H9 (cell line): Measurements from ENCODE around the gene OR56B1. TPM values are rescaled to one million over a fixed set of nuclear protein-coding genes. Genes with fewer than 3 reads are reported as not detected.

Experiments
- DNase-seq: peaks from one replicate; pipeline ENCODE4 v3.0.0-alpha.2; 2017
- H2AFZ ChIP-seq: one replicate; pipeline ENCODE4 v1.6.1; 2013; ENCODE audit warnings: mild to moderate bottlenecking, low read length, control low read depth, moderate library complexity
- H2AK5ac ChIP-seq: 2 replicates; pipeline ENCODE4 v1.6.1; 2013; ENCODE audit warnings: low read length, control low read depth, mixed read lengths; ENCODE audit not compliant: insufficient read length
- H2BK120ac ChIP-seq: one replicate; pipeline ENCODE4 v1.6.1; 2013; ENCODE audit warnings: low read depth, mild to moderate bottlenecking, low read length, control low read depth, inconsistent platforms; ENCODE audit not compliant: poor library complexity, severe bottlenecking
- H2BK12ac ChIP-seq: 2 replicates; pipeline ENCODE4 v1.6.1; 2013; ENCODE audit warnings: low read length, control low read depth, mixed read lengths, low read depth; ENCODE audit not compliant: insufficient read length
- H2BK15ac ChIP-seq: 2 replicates; pipeline ENCODE4 v1.6.1; 2013; ENCODE audit warnings: low read depth, low read length, control low read depth
- H2BK20ac ChIP-seq: one replicate; pipeline ENCODE4 v1.6.1; 2013; ENCODE audit warnings: low read depth, mild to moderate bottlenecking, low read length, control low read depth, inconsistent platforms; ENCODE audit not compliant: poor library complexity, severe bottlenecking
- H2BK5ac ChIP-seq: 2 replicates; pipeline ENCODE4 v1.6.1; 2013; ENCODE audit warnings: low read length, control low read depth, mixed read lengths; ENCODE audit not compliant: insufficient read length
- H3K14ac ChIP-seq: 2 replicates; pipeline ENCODE4 v1.6.1; 2013; ENCODE audit warnings: low read length, control low read depth; ENCODE audit not compliant: insufficient read depth
- H3K18ac ChIP-seq: 2 replicates; pipeline ENCODE4 v1.6.1; 2013; ENCODE audit warnings: low read depth, mild to moderate bottlenecking, mixed read lengths, low read length, control low read depth; ENCODE audit not compliant: insufficient read length
- H3K23ac ChIP-seq: 2 replicates; pipeline ENCODE4 v1.6.1; 2013; ENCODE audit warnings: low read length, control low read depth, mixed read lengths, low read depth; ENCODE audit not compliant: insufficient read length
- H3K23me2 ChIP-seq: 2 replicates; pipeline ENCODE4 v1.6.1; 2013; ENCODE audit warnings: low read depth, mild to moderate bottlenecking, mixed read lengths, low read length, control low read depth; ENCODE audit not compliant: insufficient read length, poor library complexity, severe bottlenecking
- H3K27ac ChIP-seq: 2 replicates; pipeline ENCODE4 v1.5.1; 2013; ENCODE audit warnings: low read length, control low read depth, mixed read lengths, low read depth; ENCODE audit not compliant: insufficient read length
- H3K27me3 ChIP-seq: 2 replicates; pipeline ENCODE4 v1.6.1; 2013; ENCODE audit warnings: low read length, control low read depth, inconsistent platforms; ENCODE audit not compliant: insufficient read depth
- H3K4ac ChIP-seq: 2 replicates; pipeline ENCODE4 v1.6.1; 2013; ENCODE audit warnings: low read depth, mild to moderate bottlenecking, control low read depth, inconsistent platforms, low read length, moderate library complexity
- H3K4me1 ChIP-seq: 2 replicates; pipeline ENCODE4 v1.6.1; 2013; ENCODE audit warnings: low read length, control low read depth, inconsistent platforms; ENCODE audit not compliant: insufficient read depth
- H3K4me2 ChIP-seq: 2 replicates; pipeline ENCODE4 v1.6.1; 2013; ENCODE audit warnings: low read length, control low read depth, mixed read lengths; ENCODE audit not compliant: insufficient read length, insufficient read depth
- H3K56ac ChIP-seq: 2 replicates; pipeline ENCODE4 v1.6.1; 2013; ENCODE audit warnings: low read depth, mild to moderate bottlenecking, mixed read lengths, low read length, control low read depth; ENCODE audit not compliant: insufficient read length
- H3K79me1 ChIP-seq: 2 replicates; pipeline ENCODE4 v1.6.1; 2013; ENCODE audit warnings: low read depth, mild to moderate bottlenecking, moderate library complexity, low read length, control low read depth, inconsistent platforms; ENCODE audit not compliant: insufficient read depth, poor library complexity, severe bottlenecking
- H3K79me2 ChIP-seq: 2 replicates; pipeline ENCODE4 v1.6.1; 2013; ENCODE audit warnings: low read length, control low read depth, inconsistent platforms; ENCODE audit not compliant: insufficient read depth
- H3K9ac ChIP-seq: 2 replicates; pipeline ENCODE4 v1.6.1; 2013; ENCODE audit warnings: low read length, control low read depth, mixed read lengths; ENCODE audit not compliant: insufficient read length; ENCODE audit errors: extremely low read depth
- H3K9me3 ChIP-seq: one replicate; pipeline ENCODE4 v1.6.1; 2013; ENCODE audit warnings: low read depth, low read length, inconsistent platforms; ENCODE audit not compliant: control insufficient read depth
- H3T11ph ChIP-seq: one replicate; pipeline ENCODE4 v1.6.1; 2013; ENCODE audit warnings: mild to moderate bottlenecking, low read length, control low read depth, inconsistent platforms
- H4K20me1 ChIP-seq: one replicate; pipeline ENCODE4 v1.6.1; 2013; ENCODE audit not compliant: control insufficient read depth, insufficient read length, insufficient read depth
- H4K5ac ChIP-seq: 2 replicates; pipeline ENCODE4 v1.6.1; 2013; ENCODE audit warnings: low read depth, mild to moderate bottlenecking, mixed read lengths, low read length, control low read depth; ENCODE audit not compliant: insufficient read length
- H4K8ac ChIP-seq: replicated peaks from 2 replicates; pipeline ENCODE4 v1.6.1; 2013; ENCODE audit warnings: low read length, control low read depth, mixed read lengths, low read depth; ENCODE audit not compliant: insufficient read length
- H4K91ac ChIP-seq: 2 replicates; pipeline ENCODE4 v1.6.1; 2013; ENCODE audit warnings: low read depth, mild to moderate bottlenecking, moderate library complexity, mixed read lengths, low read length, control low read depth; ENCODE audit not compliant: insufficient read length
- H3K27ac Mint-ChIP-seq, 3 experiments: 2 replicates in 2 of 3; 3 replicates in 1 of 3; pipeline ENCODE4 v1.8.0; 2020 to 2021; ENCODE audit warnings: mixed read lengths in 3 of 3, mild to moderate bottlenecking in 1 of 3, moderate library complexity in 1 of 3
- H3K27me3 Mint-ChIP-seq: 2 replicates; pipeline ENCODE4 v1.8.0; 2021; ENCODE audit warnings: low read depth, mild to moderate bottlenecking, moderate library complexity, mixed read lengths
- H3K36me3 Mint-ChIP-seq, 3 experiments: 2 replicates in 2 of 3; 3 replicates in 1 of 3; pipeline ENCODE4 v1.8.0; 2020 to 2021; ENCODE audit warnings: low read depth in 3 of 3, mixed read lengths in 3 of 3; ENCODE audit not compliant: insufficient read depth in 1 of 3
- H3K4me1 Mint-ChIP-seq, 2 experiments: 2 replicates each; pipeline ENCODE4 v1.8.0; 2020; ENCODE audit warnings: mixed read lengths in 2 of 2
- H3K4me3 Mint-ChIP-seq, 2 experiments: 2 replicates in 1 of 2; 3 replicates in 1 of 2; pipeline ENCODE4 v1.8.0; 2020 to 2021; ENCODE audit warnings: mild to moderate bottlenecking in 2 of 2, mixed read lengths in 2 of 2, moderate library complexity in 1 of 2
- H3K9me3 Mint-ChIP-seq, 2 experiments: 2 replicates in 1 of 2; 3 replicates in 1 of 2; pipeline ENCODE4 v1.8.0; 2020; ENCODE audit warnings: mild to moderate bottlenecking in 2 of 2, mixed read lengths in 2 of 2, moderate library complexity in 1 of 2
- WGBS: extraction: QIAGEN DNeasy Blood & Tissue Kit; methylation state at CpG from one replicate; pipeline ENCODE4 v1.1.7; 2013; ENCODE audit warnings: missing lambda C conversion rate, low lambda C conversion rate, mixed read lengths; ENCODE audit not compliant: insufficient read length; ENCODE audit errors: extremely low coverage; 5-methylcytosine and 5-hydroxymethylcytosine counted together
- total RNA-seq: library from RNA; stranded (reverse); gene quantifications from 2 replicates; pipeline ENCODE4 v1.2.1, GENCODE V29; 2021
- TF ChIP-seq, protein P1 (sequence below): fragments of 200-600 bp; sonication (generic); conservative IDR thresholded peaks from 3 replicates; pipeline ENCODE4 v1.8.0; 2021; ENCODE audit warnings: antibody characterized with exemption, mild to moderate bottlenecking

Gene OR56B1
- total RNA-seq, 1 experiment from 2014 or later, result not detected

DNA sequence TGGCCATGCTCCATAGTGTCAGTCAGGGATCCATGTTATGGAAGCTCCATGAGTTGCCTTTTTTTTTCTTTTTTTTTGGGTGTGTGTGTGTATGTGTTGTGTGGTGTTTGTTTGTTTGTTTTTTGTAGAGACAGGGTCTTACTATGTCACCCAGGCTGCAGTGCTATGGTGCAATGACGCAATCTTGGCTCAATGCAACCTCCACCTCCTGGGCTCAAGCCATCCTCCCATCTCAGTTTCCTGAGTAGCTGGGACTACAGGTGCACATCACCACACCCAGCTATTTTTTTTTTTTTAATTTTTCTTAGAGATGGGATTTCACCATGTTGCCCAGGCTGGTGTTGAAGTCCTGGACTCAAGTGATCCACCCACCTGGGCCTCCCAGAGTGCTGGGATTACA, 47.8 kb upstream of the OR56B1 start:
- WGBS, result no CpG with 5 or more reads among the region's 1 CpG
- no peak overlapping the region for H3K4me3 Mint-ChIP-seq
- no peak overlapping the region for H3K56ac ChIP-seq

More for the DNA sequence above, 47.8 kb upstream of the OR56B1 start:
- H2BK5ac ChIP-seq, result no peak overlapping the region
- no peak overlapping the region for H4K91ac ChIP-seq
- Mint-ChIP-seq H3K36me3 (peaks cover 9 to 31% (median 18%) of the 10 kb centered on the region in 3 experiments), H3K4me1 (peaks cover 46 to 54% of the 10 kb centered on the region in 2 experiments), H3K9me3 (peaks cover 1 to 4% of the 10 kb centered on the region in 2 experiments; a peak in 3 of 5 replicates), H3K27me3 (no peaks in the 10 kb centered on the region), H3K27ac (peak overlapping the region in 2 of 3 experiments; percentile 57 to 72; a peak in 2 of 7 replicates)
- no peak overlapping the region for H3K9ac ChIP-seq
- no peak overlapping the region for H4K8ac ChIP-seq
- H2AK5ac ChIP-seq, result no peak overlapping the region
- no peak overlapping the region for H2BK15ac ChIP-seq
- no peak overlapping the region for H3T11ph ChIP-seq
- H3K4me1 ChIP-seq, result no peaks in the 10 kb centered on the region; the same call in 1 of the 2 replicates
- no peak overlapping the region for H2BK12ac ChIP-seq
- no peaks in the 10 kb centered on the region for H4K20me1 ChIP-seq
- H3K4me2 ChIP-seq, result no peak overlapping the region
- no peak for DNase-seq
- H3K4ac ChIP-seq, result no peak overlapping the region
- no peaks in the 10 kb centered on the region for H3K9me3 ChIP-seq
- TF ChIP-seq, protein P1, sequence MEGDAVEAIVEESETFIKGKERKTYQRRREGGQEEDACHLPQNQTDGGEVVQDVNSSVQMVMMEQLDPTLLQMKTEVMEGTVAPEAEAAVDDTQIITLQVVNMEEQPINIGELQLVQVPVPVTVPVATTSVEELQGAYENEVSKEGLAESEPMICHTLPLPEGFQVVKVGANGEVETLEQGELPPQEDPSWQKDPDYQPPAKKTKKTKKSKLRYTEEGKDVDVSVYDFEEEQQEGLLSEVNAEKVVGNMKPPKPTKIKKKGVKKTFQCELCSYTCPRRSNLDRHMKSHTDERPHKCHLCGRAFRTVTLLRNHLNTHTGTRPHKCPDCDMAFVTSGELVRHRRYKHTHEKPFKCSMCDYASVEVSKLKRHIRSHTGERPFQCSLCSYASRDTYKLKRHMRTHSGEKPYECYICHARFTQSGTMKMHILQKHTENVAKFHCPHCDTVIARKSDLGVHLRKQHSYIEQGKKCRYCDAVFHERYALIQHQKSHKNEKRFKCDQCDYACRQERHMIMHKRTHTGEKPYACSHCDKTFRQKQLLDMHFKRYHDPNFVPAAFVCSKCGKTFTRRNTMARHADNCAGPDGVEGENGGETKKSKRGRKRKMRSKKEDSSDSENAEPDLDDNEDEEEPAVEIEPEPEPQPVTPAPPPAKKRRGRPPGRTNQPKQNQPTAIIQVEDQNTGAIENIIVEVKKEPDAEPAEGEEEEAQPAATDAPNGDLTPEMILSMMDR, result no peak
- peaks cover 3% of the 10 kb centered on the region; the same call in 1 of the 2 replicates for H3K79me2 ChIP-seq
- H3K27ac ChIP-seq, result no peak overlapping the region
- no peak overlapping the region for H3K23ac ChIP-seq
- no peaks in the 10 kb centered on the region for H3K27me3 ChIP-seq
- H2BK20ac ChIP-seq, result no peak overlapping the region
- H2BK120ac ChIP-seq, result no peak overlapping the region
- H4K5ac ChIP-seq, result no peak overlapping the region
- no peak overlapping the region for H3K14ac ChIP-seq
- no peaks in the 10 kb centered on the region for H3K79me1 ChIP-seq
- H3K18ac ChIP-seq, result no peak overlapping the region
- no peak overlapping the region for H2AFZ ChIP-seq
- H3K23me2 ChIP-seq, result peaks cover 11% of the 10 kb centered on the region
